ENCODE data around the gene EML6. TPM values are rescaled to one million over a fixed set of nuclear protein-coding genes. Genes with fewer than 3 reads are reported as not detected.

The EML6 gene
- total and polyA plus RNA-seq, 10 of the 15 experiments (the other 5 are each of a cell fraction or from before 2014, with no cell fraction given): 0.09 to 0.67 (median 0.21) TPM

- TF ChIP-seq BCLAF1 (IDR thresholded peaks at IDR 0.05) (no peak), STAT1 (conservative IDR thresholded peaks at IDR 0.05) (no peak), PRDM15 (CRISPR knock-in tag; IDR thresholded peaks at IDR 0.05) (no peak), YY1 (IDR thresholded peaks at IDR 0.05; ENCODE audit: low read depth, low read length) (no peak), ZSCAN29 (IDR thresholded peaks at IDR 0.05) (no peak)
Measured at GRCh38 chr2:54899576-54900200, 176.2 kb downstream of the EML6 start (continued).

Measured in GM12878 (cell line).